HG03457 (cell line): Measurements from ENCODE around the gene UNC13A.
A peak's percentile ranks its signal among the peaks of the same experiment; 100 is the strongest.

Experiments
- ATAC-seq: cut with Tn5 transposase; IDR thresholded peaks from one replicate; pipeline ENCODE4 v1.9.1; 2021; ENCODE audit warnings: moderate number of reproducible peaks; ENCODE audit not compliant: unreplicated experiment

UNC13A gene

GRCh38 chr19:17687857-17688784 is at the start of gene UNC13A:
UNC13A (minus strand) TSS chr19:17688354; CDS start chr19:17688199, 155 bp downstream.
- no peak for ATAC-seq

GRCh38 chr19:17737690-17738153 is 49.6 kb upstream of the UNC13A start:
- no peak for ATAC-seq

- ATAC-seq, result no peak
Observed at GRCh38 chr19:17735410-17735809, 47.3 kb upstream of the UNC13A start.

- no peak for ATAC-seq
Observed at GRCh38 chr19:17734146-17734545, 46.0 kb upstream of the UNC13A start.

GRCh38 chr19:17733127-17733526 is 45.0 kb upstream of the UNC13A start:
- ATAC-seq, result no peak

- no peak for ATAC-seq
Observed at GRCh38 chr19:17727843-17728242, 39.7 kb upstream of the UNC13A start.

GRCh38 chr19:17726964-17727773 is 39.0 kb upstream of the UNC13A start:
- no peak for ATAC-seq

- ATAC-seq, result no peak
Observed at GRCh38 chr19:17726136-17726741, 38.1 kb upstream of the UNC13A start.

- no peak for ATAC-seq
Observed at GRCh38 chr19:17725422-17726078, 37.4 kb upstream of the UNC13A start.

- no peak for ATAC-seq
Observed at GRCh38 chr19:17724655-17725054, 36.5 kb upstream of the UNC13A start.

- no peak for ATAC-seq
Observed at GRCh38 chr19:17722655-17723240, 34.6 kb upstream of the UNC13A start.

- no peak for ATAC-seq
Observed at GRCh38 chr19:17721821-17722220, 33.7 kb upstream of the UNC13A start.

- ATAC-seq, result no peak
Observed at GRCh38 chr19:17721111-17721628, 33.0 kb upstream of the UNC13A start.

- ATAC-seq, result no peak
Observed at GRCh38 chr19:17720440-17720839, 32.3 kb upstream of the UNC13A start.

GRCh38 chr19:17719730-17720400 is 31.7 kb upstream of the UNC13A start:
- ATAC-seq, result no peak

- ATAC-seq, result peak; percentile 63
Observed at GRCh38 chr19:17718947-17719711, 31.0 kb upstream of the UNC13A start, which contains the start of gene MAP1S. MAP1S (plus strand) TSS chr19:17719480; CDS start chr19:17719503, 23 bp downstream.

- no peak for ATAC-seq
Observed at GRCh38 chr19:17718550-17718946, 30.4 kb upstream of the UNC13A start.

- ATAC-seq, result no peak
Observed at GRCh38 chr19:17716309-17716929, 28.3 kb upstream of the UNC13A start.
